SK-N-SH treated with all-trans-retinoic acid at 6 μM for 48 hours (cell line): Measurements from ENCODE around the gene CLUH.

Experiments
- ATAC-seq: fragments of 200-7000 bp; cut with Tn5 transposase; 3 replicates; pipeline ENCODE4 v1.9.1; 2020; ENCODE audit warnings: mild to moderate bottlenecking, moderate library complexity
- ARNTL ChIP-seq: fragments of 450-650 bp; formaldehyde crosslinking; IDR thresholded peaks from 2 replicates; pipeline ENCODE4 v1.5.0; 2020; ENCODE audit warnings: low read depth, mild to moderate bottlenecking, moderate library complexity, borderline replicate concordance
- BACH2 ChIP-seq: fragments of 250-450 bp; sonication (Bioruptor Pico); IDR thresholded peaks from 2 replicates; pipeline ENCODE4 v1.9.0; 2021; ENCODE audit warnings: mild to moderate bottlenecking, borderline replicate concordance
- CREB5 ChIP-seq: fragments of 250-450 bp; sonication (Bioruptor Pico); IDR thresholded peaks from 2 replicates; pipeline ENCODE4 v1.5.1; 2020; ENCODE audit warnings: low read depth, mild to moderate bottlenecking, moderate library complexity
- CSDC2 ChIP-seq: fragments of 250-450 bp; sonication (Bioruptor Pico); IDR thresholded peaks from 2 replicates; pipeline ENCODE4 v1.5.0; 2020; ENCODE audit warnings: mild to moderate bottlenecking, moderate library complexity
- CSRNP3 ChIP-seq: fragments of 250-450 bp; sonication (Bioruptor Pico); IDR thresholded peaks from 2 replicates; pipeline ENCODE4 v1.5.1; 2021; ENCODE audit warnings: mild to moderate bottlenecking, moderate library complexity
- ESRRG ChIP-seq: fragments of 250-450 bp; sonication (Bioruptor Pico); IDR thresholded peaks from 2 replicates; pipeline ENCODE4 v1.6.1; 2021; ENCODE audit warnings: mild to moderate bottlenecking
- GLIS3 ChIP-seq: fragments of 250-450 bp; sonication (Bioruptor Pico); IDR thresholded peaks from 2 replicates; pipeline ENCODE4 v1.5.0; 2020; ENCODE audit warnings: mild to moderate bottlenecking, moderate library complexity
- ISL1 ChIP-seq: fragments of 250-450 bp; sonication (Bioruptor Pico); IDR thresholded peaks from 2 replicates; pipeline ENCODE4 v2.1.2; 2022; ENCODE audit warnings: mild to moderate bottlenecking, moderate library complexity
- OSR1 ChIP-seq: fragments of 250-450 bp; sonication (Bioruptor Pico); IDR thresholded peaks from 2 replicates; pipeline ENCODE4 v1.8.0; 2022; ENCODE audit warnings: moderate library complexity, mild to moderate bottlenecking, inconsistent platforms
- PATZ1 ChIP-seq: fragments of 250-450 bp; sonication (Bioruptor Pico); IDR thresholded peaks from 2 replicates; pipeline ENCODE4 v1.8.0; 2020; ENCODE audit warnings: mild to moderate bottlenecking, moderate library complexity, borderline replicate concordance
- POU6F1 ChIP-seq: fragments of 250-450 bp; sonication (Bioruptor Pico); IDR thresholded peaks from 2 replicates; pipeline ENCODE4 v1.8.0; 2021; ENCODE audit warnings: low read depth, mild to moderate bottlenecking, moderate library complexity, borderline replicate concordance
- PPARA ChIP-seq: fragments of 250-450 bp; sonication (Bioruptor Pico); IDR thresholded peaks from 2 replicates; pipeline ENCODE4 v1.5.0; 2020; ENCODE audit warnings: mild to moderate bottlenecking, borderline replicate concordance
- RARB ChIP-seq: fragments of 250-450 bp; sonication (Bioruptor Pico); IDR thresholded peaks from 2 replicates; pipeline ENCODE4 v1.8.0; 2021; ENCODE audit warnings: mild to moderate bottlenecking, moderate library complexity
- SNAI2 ChIP-seq: fragments of 250-450 bp; sonication (Bioruptor Pico); IDR thresholded peaks from 2 replicates; pipeline ENCODE4 v1.5.0; 2020; ENCODE audit warnings: mild to moderate bottlenecking, moderate library complexity
- TCF4 ChIP-seq: fragments of 250-450 bp; sonication (Bioruptor Pico); IDR thresholded peaks from 2 replicates; pipeline ENCODE4 v1.8.0; 2021; ENCODE audit warnings: mild to moderate bottlenecking, moderate library complexity, borderline replicate concordance
- TOX ChIP-seq: fragments of 250-450 bp; sonication (Bioruptor Pico); IDR thresholded peaks from 2 replicates; pipeline ENCODE4 v1.8.0; 2021; ENCODE audit warnings: mild to moderate bottlenecking, moderate library complexity, borderline replicate concordance
- ZC3H10 ChIP-seq: fragments of 250-450 bp; sonication (Bioruptor Pico); IDR thresholded peaks from 2 replicates; pipeline ENCODE4 v1.5.1; 2021; ENCODE audit warnings: mild to moderate bottlenecking, moderate library complexity
- ZFP3 ChIP-seq: fragments of 250-450 bp; sonication (Bioruptor Pico); IDR thresholded peaks from 2 replicates; pipeline ENCODE4 v1.5.0; 2020; ENCODE audit warnings: mild to moderate bottlenecking, moderate library complexity
- ZFP30 ChIP-seq: fragments of 450-650 bp; formaldehyde crosslinking; IDR thresholded peaks from 2 replicates; pipeline ENCODE4 v1.5.0; 2022; ENCODE audit warnings: mild to moderate bottlenecking, moderate library complexity
- ZNF565 ChIP-seq: fragments of 450-650 bp; formaldehyde crosslinking; conservative IDR thresholded peaks from 2 replicates; pipeline ENCODE4 v1.5.0; 2020; ENCODE audit warnings: low read depth, mild to moderate bottlenecking, moderate library complexity
- ZNF8 ChIP-seq: fragments of 450-650 bp; formaldehyde crosslinking; IDR thresholded peaks from 2 replicates; pipeline ENCODE4 v1.5.0; 2020; ENCODE audit warnings: mild to moderate bottlenecking, moderate library complexity

CLUH gene

GRCh38 chr17:2711608-2712299 is at the start of gene CLUH:
Gene CLUH (minus strand): TSS chr17:2711764. CDS start chr17:2711661, 103 bp downstream.
- ATAC-seq, result peak; percentile 93
- TF ChIP-seq ZFP30 (CRISPR knock-in tag) (no peak), BACH2 (CRISPR knock-in tag) (no peak)

GRCh38 chr17:2758870-2759269 is 47.3 kb upstream of the CLUH start:
- no peak for TF ChIP-seq OSR1 (CRISPR knock-in tag)
- TF ChIP-seq CREB5, result no peak
- no peak for TF ChIP-seq ZNF8 (CRISPR knock-in tag)
- no peak for TF ChIP-seq ZFP30 (CRISPR knock-in tag)
- TF ChIP-seq ZFP3 (CRISPR knock-in tag), result no peak
- no peak for TF ChIP-seq CSDC2 (CRISPR knock-in tag)
- no peak for TF ChIP-seq POU6F1

GRCh38 chr17:2755891-2756724 is 44.5 kb upstream of the CLUH start:
- ATAC-seq, result no peak
- TF ChIP-seq ZNF8 (CRISPR knock-in tag) (no peak), TOX (CRISPR knock-in tag) (no peak), ZC3H10 (CRISPR knock-in tag) (no peak), ZNF565 (CRISPR knock-in tag) (no peak), RARB (CRISPR knock-in tag) (no peak), SNAI2 (CRISPR knock-in tag) (no peak), ARNTL (CRISPR knock-in tag) (no peak), ZFP30 (CRISPR knock-in tag) (no peak)

More at GRCh38 chr17:2758870-2759269, 47.3 kb upstream of the CLUH start:
- ATAC-seq, result no peak

- TF ChIP-seq CREB5 (no peak), CSRNP3 (CRISPR knock-in tag) (no peak), ARNTL (CRISPR knock-in tag) (no peak), TOX (CRISPR knock-in tag) (no peak), ISL1 (no peak), ZFP30 (CRISPR knock-in tag) (no peak), ZNF8 (CRISPR knock-in tag) (no peak), CSDC2 (CRISPR knock-in tag) (no peak)
These were observed 39.9 kb upstream of the CLUH start for GRCh38 chr17:2751491-2751890.

GRCh38 chr17:2750721-2751120 is 39.2 kb upstream of the CLUH start:
- ATAC-seq, result no peak
- TF ChIP-seq BACH2 (CRISPR knock-in tag) (no peak), ISL1 (no peak), OSR1 (CRISPR knock-in tag) (no peak), PPARA (CRISPR knock-in tag) (no peak), ESRRG (no peak), TOX (CRISPR knock-in tag) (no peak), CSRNP3 (CRISPR knock-in tag) (no peak), ZC3H10 (CRISPR knock-in tag) (no peak), TCF4 (no peak), GLIS3 (CRISPR knock-in tag) (no peak), ZFP30 (CRISPR knock-in tag) (no peak), CSDC2 (CRISPR knock-in tag) (no peak), CREB5 (no peak), PATZ1 (no peak), ZNF8 (CRISPR knock-in tag) (no peak)

More at GRCh38 chr17:2751491-2751890, 39.9 kb upstream of the CLUH start:
- no peak for ATAC-seq
